AG04450 (cell line): ENCODE results near the gene KLF2. TPM values are rescaled to one million over a fixed set of nuclear protein-coding genes. Genes with fewer than 3 reads are reported as not detected.

Source experiments
- CTCF ChIA-PET: fragments of 300-600, 350-600 bp; formaldehyde crosslinking; extraction: SDS; loops from one replicate; lab custom pipeline; 2022; ENCODE audit warnings: antibody characterized with exemption, inconsistent platforms; lab: Charles Lee
- POLR2A ChIA-PET: fragments of 350-600 bp; formaldehyde crosslinking; extraction: SDS; loops from one replicate; lab custom pipeline; 2021; ENCODE audit warnings: antibody characterized with exemption, inconsistent platforms; lab: Yijun Ruan, JAX
- DNase-seq: peaks from one replicate; pipeline ENCODE4 v3.0.0-alpha.2; 2011; ENCODE audit warnings: low read depth, low spot score
- H3K27ac ChIP-seq: one replicate; pipeline ENCODE4 v1.5.1; 2012; ENCODE audit warnings: low read depth, low read length, control low read depth
- H3K27me3 ChIP-seq: one replicate; pipeline ENCODE4 v1.6.0; 2012; ENCODE audit warnings: low read length; ENCODE audit not compliant: control insufficient read depth, insufficient read depth
- H3K4me3 ChIP-seq: 2 replicates; pipeline ENCODE4 v1.5.1; 2011; ENCODE audit warnings: mild to moderate bottlenecking, low read depth, low read length, control low read depth
- H3K9me3 ChIP-seq: 2 replicates; pipeline ENCODE4 v1.5.1; 2012; ENCODE audit warnings: low read length; ENCODE audit not compliant: control insufficient read depth, insufficient read depth
- CTCF ChIP-seq: IDR thresholded peaks from 2 replicates; pipeline ENCODE4 v1.5.1; 2011; ENCODE audit warnings: low read depth, low read length, control low read depth, inconsistent platforms
- polyA plus RNA-seq: library from polyadenylated mRNA; depleted of rRNA; stranded (reverse); fragments of >200 nt; gene quantifications from 2 replicates; pipeline ENCODE4 v1.2.3, GENCODE V29; 2011

Gene KLF2
- polyA plus RNA-seq, 1 experiment = 0.60 TPM

- no peaks in the 10 kb centered on the region for H3K27me3 ChIP-seq
- CTCF ChIA-PET = no interaction called here
- TF ChIP-seq CTCF = no peak
- H3K9me3 ChIP-seq = no peaks in the 10 kb centered on the region; the same call in 1 of the 2 replicates
- POLR2A ChIA-PET = no interaction called here
- no peak for DNase-seq
- H3K27ac ChIP-seq = no peak overlapping the region
- H3K4me3 ChIP-seq = no peak overlapping the region
Observed at GRCh38 chr19:16306728-16307402, 17.8 kb upstream of the KLF2 start.

GRCh38 chr19:16308081-16308480, 16.5 kb upstream of the KLF2 start:
- Histone ChIP-seq H3K4me3 (no peak overlapping the region), H3K27me3 (no peaks in the 10 kb centered on the region), H3K27ac (no peak overlapping the region), H3K9me3 (no peaks in the 10 kb centered on the region)
- CTCF ChIA-PET = no interaction called here
- DNase-seq = no peak
- TF ChIP-seq CTCF = no peak
- POLR2A ChIA-PET = no interaction called here

- no peaks in the 10 kb centered on the region for H3K9me3 ChIP-seq
- ChIA-PET POLR2A (no interaction called here), CTCF (no interaction called here)
- no peak overlapping the region for H3K27ac ChIP-seq
- no peak for TF ChIP-seq CTCF
- no peak overlapping the region for H3K4me3 ChIP-seq
- no peaks in the 10 kb centered on the region for H3K27me3 ChIP-seq
- no peak for DNase-seq
Observed at GRCh38 chr19:16309643-16310042, 15.0 kb upstream of the KLF2 start.

- POLR2A ChIA-PET = interaction anchor here (0.6 to 2.0 kb wide), 10 partner anchors 9 to 240 kb away, joined by 3 to 43 read pairs (median 7); partner anchors contain the start of genes KLF2 and TPM4
- Histone ChIP-seq H3K4me3 (peak overlapping the region; percentile 45), H3K27me3 (no peaks in the 10 kb centered on the region), H3K9me3 (no peaks in the 10 kb centered on the region), H3K27ac (peak overlapping the region; percentile 96)
- CTCF ChIA-PET = no interaction called here
- TF ChIP-seq CTCF = no peak
- peak; percentile 98 for DNase-seq
Observed at GRCh38 chr19:16315825-16316505, 8.7 kb upstream of the KLF2 start.

- no peak for TF ChIP-seq CTCF
- ChIA-PET POLR2A (interaction anchor here (0.5 to 2.0 kb wide), 12 partner anchors 8 to 240 kb away, joined by 3 to 43 read pairs (median 6); partner anchors contain the start of genes KLF2 and TPM4), CTCF (no interaction called here)
- DNase-seq = no peak
- Histone ChIP-seq H3K9me3 (no peaks in the 10 kb centered on the region), H3K27ac (peak overlapping the region; percentile 96), H3K4me3 (no peak overlapping the region), H3K27me3 (no peaks in the 10 kb centered on the region)
Observed at GRCh38 chr19:16316506-16316882, 8.1 kb upstream of the KLF2 start.
